OCI-M2 (cell line): ENCODE data around the gene CHMP5.

ENCODE experiments used
- DNase-seq: peaks from one replicate; lab custom pipeline; 2025; ENCODE audit not compliant: unreplicated experiment; lab: John Stamatoyannopoulos, UW

CHMP5 gene

DNA sequence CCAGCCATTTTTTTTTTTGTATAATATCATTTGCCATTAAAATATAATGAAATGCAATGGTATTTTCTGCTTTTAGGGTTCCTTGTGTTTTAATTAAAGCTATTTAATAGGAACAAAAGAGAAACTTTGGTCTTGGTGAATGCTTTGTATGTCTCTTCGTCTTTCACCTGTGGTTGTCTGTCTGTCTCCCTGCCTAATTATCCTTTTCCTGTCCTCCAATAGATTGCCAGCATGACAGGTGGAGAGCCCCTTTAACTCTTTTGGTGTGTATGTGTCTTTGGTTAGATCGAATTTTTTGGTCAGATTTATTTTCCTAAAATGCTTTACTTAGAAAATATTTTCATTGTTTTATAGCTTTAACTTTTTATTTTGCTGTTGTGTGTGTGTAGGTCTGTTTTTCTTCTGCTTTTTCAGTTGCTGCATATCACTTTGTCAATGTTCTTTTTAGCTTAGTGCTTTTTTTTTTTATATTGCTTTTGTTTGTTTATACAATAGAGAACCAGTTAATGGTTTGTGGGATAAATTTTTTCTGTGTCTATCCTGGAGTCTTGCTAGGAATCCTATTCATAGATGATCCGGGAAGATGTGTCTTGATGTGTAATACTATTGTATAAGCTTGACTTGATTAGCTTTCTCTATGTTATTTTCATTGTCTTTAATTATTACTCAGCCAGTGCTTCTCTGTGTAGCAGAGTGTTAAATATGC, 8.6 kb downstream of the CHMP5 start:
- no peak for DNase-seq

DNA sequence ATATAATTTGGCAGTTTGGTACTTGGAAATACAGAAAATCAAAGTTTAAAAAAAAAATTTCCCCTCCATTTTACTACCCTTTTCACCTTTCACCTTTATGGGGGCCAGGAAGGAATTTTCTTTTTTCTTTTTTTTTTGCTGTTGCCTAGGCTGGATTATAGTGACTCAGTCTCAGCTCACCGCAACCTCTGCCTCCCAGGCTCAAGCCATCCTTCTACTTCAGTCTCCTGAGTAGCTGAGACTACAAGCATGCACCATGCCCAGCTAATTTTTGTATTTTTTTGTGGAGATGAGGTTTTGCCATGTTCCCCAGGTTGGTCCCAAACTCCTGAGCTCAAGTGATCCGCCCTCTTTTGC, 9.1 kb downstream of the CHMP5 start:
- no peak for DNase-seq

DNA sequence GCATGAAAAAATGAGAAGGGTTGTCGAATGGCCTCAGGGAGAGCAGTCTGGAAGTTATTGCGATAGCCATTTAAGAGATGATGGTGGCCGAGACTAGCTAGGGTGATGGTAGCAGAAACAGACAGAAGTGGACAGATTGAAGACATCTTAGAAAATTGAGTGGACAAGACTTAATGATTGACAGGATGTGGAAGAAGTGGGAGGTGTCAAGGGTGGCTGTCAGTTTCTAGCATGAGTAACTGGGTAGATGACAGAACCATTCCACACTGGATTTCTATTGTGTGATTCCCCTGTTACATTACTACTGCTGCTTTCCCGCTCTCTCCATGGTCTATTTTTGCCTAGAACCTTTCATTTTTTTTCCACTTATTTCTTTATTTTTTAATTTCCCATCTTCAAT, 12.6 kb downstream of the CHMP5 start:
- DNase-seq = no peak

DNA sequence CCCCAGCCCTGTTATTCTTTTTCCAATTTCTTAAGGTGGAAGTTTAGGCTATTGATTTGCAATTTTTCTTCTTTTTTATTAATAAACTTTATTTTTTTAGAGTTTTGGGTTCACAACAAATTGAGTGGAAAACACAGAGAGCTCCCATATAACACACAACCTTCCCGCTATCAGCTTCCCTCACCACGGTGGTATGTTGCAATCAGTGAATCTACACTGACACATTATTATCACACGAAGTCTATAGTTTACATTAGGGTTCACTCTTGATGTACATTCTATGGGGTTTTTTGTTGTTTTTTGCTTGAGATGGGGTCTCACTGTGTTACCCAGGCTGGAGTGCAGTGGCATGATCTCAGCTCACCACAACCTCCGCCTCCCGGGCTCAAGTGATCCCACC, 20.7 kb downstream of the CHMP5 start:
- DNase-seq = no peak

DNA sequence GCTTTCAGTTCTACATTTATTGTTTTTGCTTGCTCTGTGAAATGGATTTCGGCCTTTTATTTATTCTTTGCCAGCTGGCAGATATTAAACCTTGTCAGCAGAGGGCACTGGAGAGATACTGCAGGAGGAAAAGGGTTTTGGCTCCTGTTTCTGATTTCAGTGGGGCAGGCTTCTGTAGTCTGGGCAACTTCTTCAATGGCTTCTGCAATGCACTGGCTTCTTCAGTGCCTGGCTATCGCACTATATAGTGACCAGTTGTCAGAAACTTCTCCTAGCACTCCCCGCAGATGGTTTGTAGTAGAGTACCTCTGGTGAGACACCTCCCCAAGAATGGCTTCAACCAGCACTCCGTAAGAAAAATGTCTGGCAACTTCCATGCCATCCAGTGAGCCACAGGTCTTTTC, 22.2 kb downstream of the CHMP5 start:
- no peak for DNase-seq

DNA sequence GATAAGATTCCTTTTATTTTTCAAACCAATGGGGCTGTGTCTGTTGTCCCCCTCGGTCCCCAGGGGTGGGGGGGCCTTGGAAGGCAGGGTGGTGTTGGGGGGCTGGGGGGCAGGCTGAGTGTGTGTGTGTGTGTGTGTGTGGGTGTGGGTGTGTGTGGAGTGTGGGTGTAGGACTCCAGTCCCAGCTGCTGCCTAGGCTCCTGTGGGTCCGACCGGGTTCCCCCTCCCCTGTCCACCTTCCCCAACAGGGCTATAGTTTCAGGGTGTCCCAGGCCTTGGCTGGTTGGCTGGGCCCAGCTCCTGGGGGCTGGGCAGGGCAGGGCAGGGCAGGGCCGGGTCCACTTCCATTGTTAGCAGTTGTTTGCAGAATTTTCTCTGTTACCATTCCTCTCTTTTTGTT, 23.4 kb downstream of the CHMP5 start:
- no peak for DNase-seq

DNA sequence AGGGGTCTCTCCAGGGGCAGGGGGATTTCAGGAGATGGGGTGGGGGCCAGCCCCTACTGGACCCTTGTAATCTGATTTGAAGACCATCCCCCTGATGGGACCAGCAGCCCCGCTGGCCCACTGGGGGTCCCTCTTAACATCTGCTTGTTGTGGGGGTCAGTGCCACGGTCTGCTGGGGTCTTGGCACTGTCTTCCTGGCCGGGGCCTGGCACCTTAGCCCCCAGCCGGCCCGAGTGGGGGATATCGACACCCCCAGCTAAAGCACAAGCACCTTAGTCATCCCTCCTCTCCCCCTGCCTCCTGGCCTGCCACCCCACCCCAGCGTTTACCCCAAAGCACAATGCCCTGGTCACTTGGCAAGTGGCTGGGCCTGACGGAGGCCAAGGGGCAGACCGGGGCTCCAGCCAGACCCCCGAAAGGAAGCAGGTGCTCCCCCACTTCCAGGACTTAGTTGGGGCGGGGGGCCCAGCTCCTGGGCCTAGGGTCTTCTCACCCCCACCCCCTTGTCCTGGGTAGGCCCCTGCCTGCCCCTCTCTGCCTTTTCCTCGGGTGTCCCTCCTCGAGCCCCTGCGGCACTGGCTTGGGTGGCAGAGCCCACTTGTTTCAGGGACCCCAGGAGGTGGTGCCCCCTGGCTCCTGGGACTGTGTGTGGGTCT, 24.1 kb downstream of the CHMP5 start:
- DNase-seq = no peak

DNA sequence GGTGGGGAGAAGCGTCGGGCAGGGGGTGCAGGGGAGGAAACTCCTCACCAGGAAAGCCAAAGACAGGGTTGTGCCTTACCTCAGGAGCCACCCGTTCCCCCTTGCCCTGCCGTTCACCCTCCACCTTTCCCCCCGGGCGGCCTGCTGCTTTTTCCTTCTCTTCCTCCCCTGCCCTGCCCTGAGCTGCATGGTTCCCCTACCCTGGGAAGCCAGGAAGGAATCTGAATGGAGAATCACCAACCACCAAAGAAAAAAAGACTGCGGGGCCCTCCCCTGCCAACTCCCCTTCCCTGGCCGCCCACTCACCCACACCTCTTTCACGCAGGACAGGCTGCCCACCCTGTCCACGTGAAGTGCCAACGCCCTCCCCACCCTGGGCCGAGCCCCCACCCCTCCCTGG, 24.6 kb downstream of the CHMP5 start:
- no peak for DNase-seq

DNA sequence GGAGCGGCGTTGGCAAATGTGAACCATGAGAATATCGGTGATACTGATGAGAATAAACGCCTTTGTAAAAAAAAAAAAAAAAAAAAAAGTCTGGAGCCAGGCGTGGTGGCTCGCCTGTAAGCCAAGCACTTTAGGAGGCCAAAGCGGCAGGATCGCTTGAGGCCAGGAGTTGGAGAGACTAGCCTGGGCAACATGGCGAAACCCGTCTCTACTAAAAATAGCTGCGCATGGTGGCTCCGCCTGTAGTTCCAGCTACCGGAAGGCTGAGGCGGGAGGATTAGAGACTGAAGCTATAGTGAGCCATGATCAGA, 25.0 kb downstream of the CHMP5 start:
- DNase-seq = no peak

DNA sequence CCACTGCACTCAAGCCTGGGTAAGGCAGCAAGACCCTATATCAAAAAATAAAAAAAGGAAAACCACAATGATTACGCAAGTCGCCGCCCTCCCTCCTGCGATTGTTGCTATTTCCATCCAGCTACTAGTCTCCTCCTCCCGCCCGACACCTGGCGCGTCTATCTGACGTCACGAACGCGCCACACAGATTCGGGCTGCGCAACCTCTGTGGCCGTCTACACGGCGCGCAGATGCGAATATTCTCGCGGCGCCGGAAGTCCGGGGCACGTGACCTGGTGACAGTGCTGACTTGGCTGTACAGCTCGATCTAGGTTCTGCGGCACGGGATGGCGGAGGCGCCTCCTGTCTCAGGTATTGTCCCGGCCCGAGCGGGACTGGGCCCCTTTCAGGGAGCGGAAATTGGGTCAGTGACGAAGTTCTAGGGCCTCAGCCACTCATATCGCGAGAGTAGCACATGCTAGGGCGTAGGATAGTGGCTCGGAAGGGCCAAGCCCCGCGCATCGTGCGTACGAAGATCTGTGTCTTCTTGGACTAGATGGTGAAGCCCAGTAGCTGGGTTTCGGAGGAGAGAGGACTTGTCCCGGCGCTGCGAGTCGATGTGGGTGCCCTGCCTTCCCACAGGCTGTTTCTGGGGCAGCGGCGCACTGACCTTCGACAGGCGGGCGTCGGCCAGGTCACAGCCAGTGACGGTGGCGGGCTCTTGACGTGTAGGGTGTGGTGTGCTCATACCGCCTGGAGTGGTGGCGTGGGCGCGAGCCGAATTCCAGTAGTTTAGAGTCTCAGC, 25.6 kb downstream of the CHMP5 start, which contains the start of gene NFX1:
NFX1 (plus strand) TSS at position 270 of the 784 bp plus-strand sequence; CDS start at position 327, 57 bp downstream.
- DNase-seq = peak; percentile 75

DNA sequence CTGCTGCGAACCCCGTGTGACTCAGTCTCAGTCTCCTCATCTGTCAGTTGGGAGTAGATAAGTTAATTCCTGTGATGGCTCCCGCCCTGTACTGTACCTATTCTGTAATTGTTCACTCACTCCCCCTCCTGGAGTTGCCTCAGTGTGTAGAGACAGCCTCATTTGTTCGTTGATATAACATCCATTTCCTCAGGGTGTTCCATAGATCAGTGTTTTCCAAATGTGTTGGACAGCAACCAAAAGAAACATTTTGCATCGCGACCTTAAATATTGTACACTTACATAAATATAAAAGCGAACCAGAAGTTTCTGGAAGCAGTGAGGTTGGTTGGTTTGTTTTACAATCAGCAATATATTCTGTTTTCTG, 26.2 kb downstream of the CHMP5 start:
- DNase-seq = no peak

DNA sequence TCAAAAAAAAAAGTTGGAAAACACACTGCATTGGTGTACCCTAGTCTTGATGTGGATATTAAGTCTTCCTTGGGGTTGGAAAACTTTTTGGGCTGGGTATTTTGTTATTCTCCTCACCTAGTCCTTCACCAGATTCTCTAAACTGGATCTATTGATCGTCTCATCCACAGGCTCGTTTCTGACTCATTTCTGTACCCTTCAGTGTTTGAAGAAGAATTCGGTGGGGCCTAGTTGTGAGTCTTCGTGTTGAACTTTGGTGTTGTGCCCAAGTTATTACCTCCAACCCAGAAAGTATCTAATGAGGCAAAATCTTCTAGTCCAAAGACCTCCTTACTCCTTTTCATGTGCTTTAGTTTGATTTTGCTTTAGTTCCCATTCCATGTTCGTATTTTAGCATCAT, 27.1 kb downstream of the CHMP5 start:
- no peak for DNase-seq

DNA sequence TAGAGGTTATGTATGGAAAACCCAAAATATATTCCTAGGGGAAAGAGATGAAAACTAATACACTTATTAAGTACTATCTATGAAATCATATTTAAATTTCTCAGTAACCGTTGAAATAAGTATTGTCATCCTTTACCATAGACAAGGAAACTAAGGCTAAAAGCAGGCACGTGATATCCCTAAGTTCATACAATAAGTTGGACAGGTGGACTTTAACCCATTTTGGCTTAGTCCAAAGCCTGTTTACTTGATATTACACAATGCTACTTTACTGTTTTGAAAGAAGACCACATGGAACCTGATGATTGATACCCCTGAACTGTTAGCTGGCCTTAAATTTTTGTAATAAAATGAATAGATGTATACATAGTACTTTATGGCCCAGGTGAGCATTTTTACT, 28.9 kb downstream of the CHMP5 start:
- no peak for DNase-seq

DNA sequence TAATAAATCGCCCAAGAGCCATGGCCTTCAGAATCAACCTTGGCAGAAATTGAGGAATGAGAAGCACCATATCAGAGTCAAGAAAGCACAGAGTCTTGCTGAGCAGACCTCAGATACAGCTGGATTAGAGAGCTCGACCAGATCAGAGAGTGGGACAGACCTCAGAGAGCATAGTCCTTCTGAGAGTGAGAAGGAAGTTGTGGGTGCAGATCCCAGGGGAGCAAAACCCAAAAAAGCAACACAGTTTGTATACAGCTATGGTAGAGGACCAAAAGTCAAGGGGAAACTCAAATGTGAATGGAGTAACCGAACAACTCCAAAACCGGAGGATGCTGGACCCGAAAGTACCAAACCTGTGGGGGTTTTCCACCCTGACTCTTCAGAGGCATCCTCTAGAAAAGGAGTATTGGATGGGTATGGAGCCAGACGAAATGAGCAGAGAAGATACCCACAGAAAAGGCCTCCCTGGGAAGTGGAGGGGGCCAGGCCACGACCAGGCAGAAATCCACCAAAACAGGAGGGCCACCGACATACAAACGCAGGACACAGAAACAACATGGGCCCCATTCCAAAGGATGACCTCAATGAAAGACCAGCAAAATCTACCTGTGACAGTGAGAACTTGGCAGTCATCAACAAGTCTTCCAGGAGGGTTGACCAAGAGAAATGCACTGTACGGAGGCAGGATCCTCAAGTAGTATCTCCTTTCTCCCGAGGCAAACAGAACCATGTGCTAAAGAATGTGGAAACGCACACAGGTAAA, 30.0 kb downstream of the CHMP5 start:
- DNase-seq = no peak

DNA sequence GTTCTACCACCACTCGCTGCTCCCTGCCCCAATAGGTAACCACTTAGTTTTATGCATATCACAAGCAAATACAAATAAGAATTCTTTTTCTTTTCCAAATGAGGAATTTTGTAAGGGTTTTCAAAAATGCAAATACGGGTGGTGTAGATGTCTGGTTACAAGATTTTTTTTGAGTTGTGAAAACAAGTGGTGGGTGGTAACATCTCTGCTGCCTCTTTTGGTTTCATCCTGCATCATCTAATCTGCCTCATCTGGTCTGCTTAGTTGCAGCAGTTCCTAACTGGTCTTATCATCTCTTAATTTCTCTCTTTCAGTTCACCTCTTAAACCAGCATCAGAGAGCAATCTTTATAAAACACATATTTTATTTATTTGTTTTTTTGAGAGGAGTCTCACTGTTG, 30.7 kb downstream of the CHMP5 start:
- no peak for DNase-seq

DNA sequence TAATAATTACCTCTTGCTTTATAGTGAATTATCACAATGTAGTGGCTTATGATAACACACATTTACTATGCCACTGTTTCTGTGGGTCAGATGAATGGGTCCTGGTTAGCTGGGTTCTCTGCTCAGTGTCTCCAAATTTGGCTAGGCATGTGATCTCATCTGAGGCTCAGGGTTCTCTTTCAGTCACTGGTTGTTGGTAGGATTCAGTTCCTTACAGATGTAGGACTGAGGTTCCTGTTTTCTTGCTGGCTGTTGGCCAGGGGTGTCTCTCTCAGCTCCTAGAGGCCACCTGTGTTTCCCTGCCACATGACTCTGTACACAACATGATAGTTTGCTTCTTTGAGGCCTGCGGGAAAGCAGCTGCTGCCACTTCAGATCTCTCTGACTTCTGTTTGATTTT, 32.6 kb downstream of the CHMP5 start:
- no peak for DNase-seq

DNA sequence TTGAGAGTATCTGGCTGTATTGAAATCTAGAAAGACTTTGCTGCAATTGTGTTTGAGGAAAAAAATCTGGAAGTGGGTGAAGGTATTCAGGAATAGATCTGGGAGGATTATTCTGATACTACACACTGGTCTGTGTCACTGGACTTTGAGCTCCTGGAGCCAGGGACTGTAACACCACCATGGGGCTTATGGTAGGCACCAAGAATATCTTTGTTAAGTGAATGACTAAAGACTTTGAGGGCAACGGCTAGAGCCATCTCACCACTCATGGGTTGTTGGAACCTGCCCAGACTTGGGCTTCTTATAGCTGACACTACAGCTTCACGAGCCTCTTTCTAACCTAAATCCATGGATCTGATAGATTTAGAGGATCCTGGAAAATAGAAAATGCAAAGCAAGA, 35.7 kb downstream of the CHMP5 start:
- DNase-seq = no peak

DNA sequence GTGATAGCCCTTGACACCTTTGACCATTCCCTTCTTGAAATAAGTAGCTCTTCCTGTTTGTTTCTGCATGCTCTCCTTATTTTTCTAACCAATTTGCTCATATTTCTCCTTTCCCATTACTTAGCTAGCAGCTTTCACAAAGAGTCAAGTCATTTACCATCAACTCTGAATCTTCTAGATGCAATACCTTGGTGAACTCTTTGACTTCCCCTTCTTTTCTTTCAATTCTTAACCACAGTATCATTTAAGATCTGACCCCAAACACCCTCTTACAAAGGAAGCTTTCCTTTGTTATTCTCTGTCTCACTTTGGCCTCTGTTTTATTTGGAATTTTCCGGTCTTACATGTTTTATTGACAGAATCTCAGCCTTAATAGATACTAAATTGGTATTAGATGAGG, 39.5 kb downstream of the CHMP5 start:
- DNase-seq = no peak

DNA sequence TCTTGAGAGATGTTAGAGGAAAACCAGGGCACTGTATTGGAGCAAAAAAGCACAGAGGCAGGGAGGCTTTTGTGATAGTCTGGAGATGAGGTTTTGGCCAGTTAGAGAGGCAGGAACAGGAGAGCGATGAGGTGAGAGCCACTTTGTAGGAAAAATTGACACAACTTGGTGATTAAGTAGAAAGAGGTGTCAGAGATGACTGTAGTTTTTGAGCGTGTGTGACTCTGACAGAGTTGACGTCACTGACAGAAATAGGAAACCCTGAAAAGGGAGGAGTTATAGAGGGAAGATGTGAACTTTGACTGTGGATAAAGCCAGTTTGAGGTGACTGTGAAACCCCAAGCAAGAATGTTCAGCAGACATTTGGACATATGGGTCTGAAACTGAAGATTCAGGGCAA, 41.2 kb downstream of the CHMP5 start:
- no peak for DNase-seq

DNA sequence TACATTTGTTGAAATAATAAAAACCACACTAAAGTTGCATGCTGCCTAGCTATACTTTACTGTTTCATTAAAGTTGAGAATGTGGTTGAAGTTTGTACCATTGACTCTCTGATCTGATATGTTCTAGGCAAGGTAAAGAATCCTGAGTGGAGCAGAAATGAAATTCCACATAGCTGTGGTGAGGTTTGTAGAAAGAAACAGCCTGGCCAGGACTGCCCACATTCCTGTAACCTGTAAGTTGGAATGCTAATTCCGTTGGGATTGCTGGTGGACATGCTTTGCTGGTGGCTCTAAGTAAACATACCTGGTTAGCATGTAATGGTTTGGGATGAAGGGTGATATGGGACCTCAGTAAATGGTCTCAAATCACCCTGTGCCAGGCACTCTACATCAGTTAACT, 42.2 kb downstream of the CHMP5 start:
- no peak for DNase-seq

DNA sequence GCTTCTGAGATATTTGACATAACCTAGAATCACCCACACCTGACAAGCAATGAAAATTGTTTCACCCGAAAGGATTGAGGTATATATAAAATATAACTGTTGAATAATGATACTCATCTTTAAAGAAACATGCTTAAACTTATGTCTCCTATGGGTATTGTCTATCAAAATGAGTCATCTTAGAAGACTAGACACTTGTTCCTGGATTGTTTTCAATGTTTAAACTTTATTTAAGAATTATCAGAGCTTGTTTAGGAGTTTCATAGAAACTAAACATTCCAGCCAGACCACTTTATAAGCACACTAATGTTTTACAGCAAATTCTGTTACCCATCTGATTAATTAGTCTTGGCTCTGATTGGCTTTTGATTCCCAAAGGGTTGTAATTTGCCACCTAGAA, 45.1 kb downstream of the CHMP5 start:
- no peak for DNase-seq

DNA sequence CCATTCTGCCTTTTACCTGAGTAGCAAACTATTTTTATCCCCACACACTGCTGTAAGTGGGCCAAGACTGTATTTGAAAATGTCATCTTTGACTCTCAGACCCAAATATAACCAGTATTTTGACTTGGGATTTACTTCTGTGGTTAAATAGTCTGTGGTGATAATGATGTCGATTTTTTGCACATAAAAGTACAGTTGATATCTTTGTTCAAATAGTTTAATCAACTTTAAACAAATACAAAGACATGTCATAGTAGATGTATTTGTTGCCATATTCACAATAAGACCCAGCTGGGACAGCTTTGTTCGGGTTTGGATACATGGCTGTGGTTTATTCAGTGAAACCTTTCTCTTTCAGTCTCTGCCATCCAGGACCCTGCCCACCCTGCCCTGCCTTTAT, 45.9 kb downstream of the CHMP5 start:
- DNase-seq = no peak
